Neural progenitor cell (in vitro differentiated cells): ENCODE measurements around the gene NSMF.

ENCODE experiments used
- CTCF ChIP-seq: fragments of 200-600 bp; sonication (generic); IDR thresholded peaks from 2 replicates; pipeline ENCODE4 v1.5.1; 2017; ENCODE audit warnings: antibody characterized with exemption, mild to moderate bottlenecking
- EZH2 ChIP-seq: fragments of 200-600 bp; sonication (generic); IDR thresholded peaks from 2 replicates; pipeline ENCODE4 v1.6.1; 2017; ENCODE audit warnings: antibody characterized with exemption, mild to moderate bottlenecking, moderate library complexity

- TF ChIP-seq CTCF = no peak
- no peak for TF ChIP-seq EZH2
Observed at GRCh38 chr9:137411260-137411644, 47.9 kb downstream of the NSMF start.
